Ovary (tissue), 3 donors: Measurements from ENCODE around the gene SLA2.

Source experiments
- POLR2A ChIP-seq: fragments of 450-650 bp; IDR thresholded peaks from one replicate; pipeline ENCODE4 v1.6.1; 2017; ENCODE audit warnings: antibody characterized with exemption, mild to moderate bottlenecking, moderate library complexity
- TF ChIP-seq, protein P1 (sequence below), 3 donors: fragments of 450-650 bp in 2 of 3; fragments of 200-600 bp in 1 of 3; IDR thresholded peaks; one replicate each; pipeline versions ENCODE4 v1.5.1 to v1.8.0; 2016 to 2022; ENCODE audit warnings: antibody characterized with exemption in 3 of 3, mild to moderate bottlenecking in 1 of 3
- donor health status: DM: no; HTN: no; CAD: no.

DNA sequence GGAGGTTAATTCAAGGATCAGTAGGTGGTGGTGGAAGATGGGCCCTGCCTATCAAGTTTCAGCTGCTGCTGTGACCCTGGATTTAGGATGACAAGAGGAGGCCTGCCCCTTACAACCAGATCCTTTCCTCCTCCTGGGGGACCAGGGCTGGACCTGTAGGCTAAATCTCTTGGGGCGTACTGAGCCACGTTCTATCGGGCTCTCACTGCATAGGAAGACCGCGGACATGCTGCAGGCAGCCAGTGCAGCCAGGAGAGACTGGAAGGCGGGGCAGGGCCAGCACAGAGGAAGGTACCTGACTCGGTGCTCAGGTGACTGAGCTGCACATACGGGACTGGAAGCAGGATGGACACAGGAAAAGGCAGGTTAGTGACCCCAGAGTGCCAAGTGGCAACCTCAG is 8.5 kb upstream of the SLA2 start:
- TF ChIP-seq, protein P1, sequence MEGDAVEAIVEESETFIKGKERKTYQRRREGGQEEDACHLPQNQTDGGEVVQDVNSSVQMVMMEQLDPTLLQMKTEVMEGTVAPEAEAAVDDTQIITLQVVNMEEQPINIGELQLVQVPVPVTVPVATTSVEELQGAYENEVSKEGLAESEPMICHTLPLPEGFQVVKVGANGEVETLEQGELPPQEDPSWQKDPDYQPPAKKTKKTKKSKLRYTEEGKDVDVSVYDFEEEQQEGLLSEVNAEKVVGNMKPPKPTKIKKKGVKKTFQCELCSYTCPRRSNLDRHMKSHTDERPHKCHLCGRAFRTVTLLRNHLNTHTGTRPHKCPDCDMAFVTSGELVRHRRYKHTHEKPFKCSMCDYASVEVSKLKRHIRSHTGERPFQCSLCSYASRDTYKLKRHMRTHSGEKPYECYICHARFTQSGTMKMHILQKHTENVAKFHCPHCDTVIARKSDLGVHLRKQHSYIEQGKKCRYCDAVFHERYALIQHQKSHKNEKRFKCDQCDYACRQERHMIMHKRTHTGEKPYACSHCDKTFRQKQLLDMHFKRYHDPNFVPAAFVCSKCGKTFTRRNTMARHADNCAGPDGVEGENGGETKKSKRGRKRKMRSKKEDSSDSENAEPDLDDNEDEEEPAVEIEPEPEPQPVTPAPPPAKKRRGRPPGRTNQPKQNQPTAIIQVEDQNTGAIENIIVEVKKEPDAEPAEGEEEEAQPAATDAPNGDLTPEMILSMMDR (IDR thresholded peaks at IDR 0.05) = no peak
- TF ChIP-seq POLR2A = no peak
